Smooth muscle cell (in vitro differentiated cells): ENCODE measurements around the gene FBXW8. TPM values are rescaled to one million over a fixed set of nuclear protein-coding genes. Genes with fewer than 3 reads are reported as not detected.
A peak's percentile ranks its signal among the peaks of the same experiment; 100 is the strongest.

Source experiments
- DNase-seq: peaks from one replicate; lab custom pipeline; 2025; ENCODE audit not compliant: unreplicated experiment; lab: John Stamatoyannopoulos, UW
- H2AFZ ChIP-seq: fragments of 200-600 bp; sonication (generic); 2 replicates; pipeline ENCODE4 v1.6.0; 2016; ENCODE audit warnings: antibody characterized with exemption, low read depth, mild to moderate bottlenecking
- H3F3A ChIP-seq: fragments of 200-600 bp; sonication (generic); 2 replicates; pipeline ENCODE4 v1.6.0; 2017; ENCODE audit warnings: antibody characterized with exemption, low read depth
- H3K27ac ChIP-seq: fragments of 200-600 bp; sonication (generic); 2 replicates; pipeline ENCODE4 v1.5.1; 2016; ENCODE audit warnings: low read depth, mild to moderate bottlenecking
- H3K27me3 ChIP-seq: fragments of 200-600 bp; sonication (generic); 2 replicates; pipeline ENCODE4 v1.6.1; 2016; ENCODE audit warnings: low read depth, mild to moderate bottlenecking
- H3K36me3 ChIP-seq: fragments of 200-600 bp; sonication (generic); 2 replicates; pipeline ENCODE4 v1.5.1; 2016; ENCODE audit warnings: low read depth
- H3K4me1 ChIP-seq: fragments of 200-600 bp; sonication (generic); 2 replicates; pipeline ENCODE4 v1.5.1; 2016; ENCODE audit warnings: low read depth
- H3K4me2 ChIP-seq: fragments of 200-600 bp; sonication (generic); 2 replicates; pipeline ENCODE4 v1.6.0; 2016; ENCODE audit warnings: mild to moderate bottlenecking
- H3K4me3 ChIP-seq: fragments of 200-600 bp; sonication (generic); 2 replicates; pipeline ENCODE4 v1.5.1; 2016; ENCODE audit warnings: mild to moderate bottlenecking
- H3K79me2 ChIP-seq: fragments of 200-600 bp; sonication (generic); 2 replicates; pipeline ENCODE4 v1.6.0; 2016; ENCODE audit warnings: low read depth, mild to moderate bottlenecking
- H3K9ac ChIP-seq: fragments of 200-600 bp; sonication (generic); 2 replicates; pipeline ENCODE4 v1.6.0; 2016; ENCODE audit warnings: low read depth
- H3K9me3 ChIP-seq: fragments of 200-600 bp; sonication (generic); replicated peaks from 2 replicates; pipeline ENCODE4 v1.5.1; 2016; ENCODE audit warnings: low read depth
- H4K20me1 ChIP-seq: fragments of 200-600 bp; sonication (generic); 2 replicates; pipeline ENCODE4 v1.6.0; 2016; ENCODE audit warnings: low read depth
- WGBS: methylation state at CpG from one replicate; pipeline ENCODE4 v1.1.7; 2016; ENCODE audit warnings: low lambda C conversion rate; 5-methylcytosine and 5-hydroxymethylcytosine counted together
- polyA plus RNA-seq: library from polyadenylated mRNA; unstranded; fragments of >200 nt; fragmentation: Nextera tagmentation; extraction: Ambion mirVana; gene quantifications from 2 replicates; pipeline ENCODE4 v1.2.1, GENCODE V29; 2016
- total RNA-seq: library from RNA; depleted of rRNA; stranded (reverse); fragments of >200 nt; gene quantifications from 2 replicates; pipeline ENCODE4 v1.2.3, GENCODE V29; 2014
- TF ChIP-seq, protein P1 (sequence below): fragments of 200-600 bp; sonication (generic); IDR thresholded peaks from 2 replicates; pipeline ENCODE4 v1.5.1; 2017; ENCODE audit warnings: borderline replicate concordance, mild to moderate bottlenecking, antibody characterized with exemption; ENCODE audit not compliant: insufficient read depth, poor library complexity, severe bottlenecking

The FBXW8 gene
- total and polyA plus RNA-seq, 2 experiments from 2014 or later: 16.9 to 18.3 TPM

DNA sequence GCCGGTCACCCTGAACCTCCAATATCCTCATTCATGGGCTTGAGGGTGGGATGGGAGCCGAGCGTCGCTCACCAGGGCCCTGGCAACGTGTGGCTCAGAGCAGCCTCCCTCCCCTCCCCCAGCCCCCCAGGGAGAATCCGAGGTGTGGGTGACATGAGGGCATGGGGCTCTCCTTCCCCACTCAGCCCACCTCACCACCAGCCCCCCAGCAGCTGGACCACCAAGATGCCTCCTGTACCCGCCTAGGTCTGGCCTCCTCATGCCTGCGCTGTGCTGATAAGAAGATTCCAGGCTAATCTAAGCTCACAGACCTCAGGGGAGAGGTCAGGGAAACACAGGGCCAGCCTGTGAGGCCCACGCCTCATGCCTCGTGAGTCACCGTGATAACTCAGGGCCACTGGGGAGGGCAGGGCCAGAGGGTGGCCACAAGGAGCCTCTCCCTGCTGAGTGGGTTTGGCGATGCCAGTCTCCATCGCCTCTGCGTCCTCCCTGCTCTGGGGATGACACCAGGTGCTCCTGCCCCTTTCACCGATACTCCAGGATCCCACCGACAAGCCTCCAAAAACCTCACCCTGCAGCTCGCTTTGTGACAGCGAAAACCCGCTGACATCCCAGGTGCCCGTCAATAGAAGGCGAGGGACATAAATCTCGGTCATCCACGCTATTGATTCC is 131.6 kb downstream of the FBXW8 start:
- H3K27me3 ChIP-seq: no peaks in the 10 kb centered on the region
- TF ChIP-seq, protein P1, sequence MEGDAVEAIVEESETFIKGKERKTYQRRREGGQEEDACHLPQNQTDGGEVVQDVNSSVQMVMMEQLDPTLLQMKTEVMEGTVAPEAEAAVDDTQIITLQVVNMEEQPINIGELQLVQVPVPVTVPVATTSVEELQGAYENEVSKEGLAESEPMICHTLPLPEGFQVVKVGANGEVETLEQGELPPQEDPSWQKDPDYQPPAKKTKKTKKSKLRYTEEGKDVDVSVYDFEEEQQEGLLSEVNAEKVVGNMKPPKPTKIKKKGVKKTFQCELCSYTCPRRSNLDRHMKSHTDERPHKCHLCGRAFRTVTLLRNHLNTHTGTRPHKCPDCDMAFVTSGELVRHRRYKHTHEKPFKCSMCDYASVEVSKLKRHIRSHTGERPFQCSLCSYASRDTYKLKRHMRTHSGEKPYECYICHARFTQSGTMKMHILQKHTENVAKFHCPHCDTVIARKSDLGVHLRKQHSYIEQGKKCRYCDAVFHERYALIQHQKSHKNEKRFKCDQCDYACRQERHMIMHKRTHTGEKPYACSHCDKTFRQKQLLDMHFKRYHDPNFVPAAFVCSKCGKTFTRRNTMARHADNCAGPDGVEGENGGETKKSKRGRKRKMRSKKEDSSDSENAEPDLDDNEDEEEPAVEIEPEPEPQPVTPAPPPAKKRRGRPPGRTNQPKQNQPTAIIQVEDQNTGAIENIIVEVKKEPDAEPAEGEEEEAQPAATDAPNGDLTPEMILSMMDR: no peak
- DNase-seq: no peak
- H3K9me3 ChIP-seq: no peaks in the 10 kb centered on the region
- H3F3A ChIP-seq: no peaks in the 10 kb centered on the region
- H3K79me2 ChIP-seq: no peaks in the 10 kb centered on the region
- 61% methylated on average over 19 of the region's 23 CpGs for WGBS
- no peak overlapping the region for H3K9ac ChIP-seq
- no peak overlapping the region for H3K4me3 ChIP-seq
- H4K20me1 ChIP-seq: no peaks in the 10 kb centered on the region
- peaks cover 11% of the 10 kb centered on the region for H3K4me1 ChIP-seq
- peak overlapping the region; percentile 43 for H3K4me2 ChIP-seq
- no peak overlapping the region for H2AFZ ChIP-seq
- no peaks in the 10 kb centered on the region for H3K36me3 ChIP-seq
- H3K27ac ChIP-seq: no peak overlapping the region

DNA sequence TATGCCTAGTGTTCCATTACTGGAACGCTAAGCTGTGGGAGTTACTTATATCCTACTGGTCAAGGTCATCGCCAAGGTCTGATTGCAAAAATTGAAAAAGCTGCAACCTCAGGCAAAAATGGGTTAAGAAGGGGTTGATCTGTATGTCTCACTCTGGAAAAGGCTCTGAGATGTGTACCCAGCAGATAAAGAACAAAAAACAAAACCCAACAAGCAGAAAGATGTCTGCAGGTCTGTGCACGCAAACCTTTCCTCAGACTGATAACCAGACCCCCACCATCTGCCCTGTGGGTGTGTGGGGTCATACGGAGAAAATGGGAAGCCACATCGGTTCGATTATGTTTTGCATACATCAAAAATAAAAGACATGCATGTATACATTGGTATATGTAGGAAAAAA is 132.1 kb downstream of the FBXW8 start:
- no peaks in the 10 kb centered on the region for H4K20me1 ChIP-seq
- no peak overlapping the region for H3K4me3 ChIP-seq
- no peaks in the 10 kb centered on the region for H3F3A ChIP-seq
- H3K9ac ChIP-seq: no peak overlapping the region
- H3K4me2 ChIP-seq: peak overlapping the region; percentile 43
- no peaks in the 10 kb centered on the region for H3K36me3 ChIP-seq
- TF ChIP-seq, protein P1: no peak
- H3K79me2 ChIP-seq: no peaks in the 10 kb centered on the region
- peaks cover 11% of the 10 kb centered on the region for H3K4me1 ChIP-seq
- no peaks in the 10 kb centered on the region for H3K9me3 ChIP-seq
- H3K27me3 ChIP-seq: no peaks in the 10 kb centered on the region
- H2AFZ ChIP-seq: no peak overlapping the region
- H3K27ac ChIP-seq: no peak overlapping the region
- WGBS: 87% methylated on average over 6 of the region's 6 CpGs
- no peak for DNase-seq

DNA sequence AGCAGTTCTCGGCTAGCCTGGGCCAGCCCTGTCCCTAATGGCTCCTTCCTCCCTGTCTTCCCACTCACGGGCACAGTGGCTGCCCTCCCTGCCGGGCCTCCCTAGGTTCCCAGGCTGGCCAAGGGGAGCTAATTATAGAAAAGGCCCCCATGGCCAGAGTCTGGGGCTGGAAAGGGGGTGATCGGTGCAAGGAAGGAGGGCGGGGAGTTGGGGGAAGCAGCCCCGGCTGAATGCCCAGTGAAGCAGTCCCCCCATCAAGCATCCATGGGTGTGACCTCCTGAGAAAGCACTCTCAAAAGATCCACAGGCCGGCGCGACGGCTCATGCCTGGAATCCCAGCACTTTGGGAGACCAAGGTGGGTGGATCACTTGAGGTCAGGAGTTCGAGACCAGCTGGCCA is 133.6 kb downstream of the FBXW8 start:
- TF ChIP-seq, protein P1: no peak
- 95% methylated on average over 11 of the region's 11 CpGs for WGBS
- H3K4me1 ChIP-seq: peaks cover 11% of the 10 kb centered on the region
- no peaks in the 10 kb centered on the region for H4K20me1 ChIP-seq
- H3K9me3 ChIP-seq: no peaks in the 10 kb centered on the region
- no peaks in the 10 kb centered on the region for H3K79me2 ChIP-seq
- no peaks in the 10 kb centered on the region for H3F3A ChIP-seq
- no peak for DNase-seq
- no peaks in the 10 kb centered on the region for H3K36me3 ChIP-seq
- H3K4me2 ChIP-seq: no peak overlapping the region
- no peak overlapping the region for H3K4me3 ChIP-seq
- H3K27me3 ChIP-seq: no peaks in the 10 kb centered on the region
- no peak overlapping the region for H3K27ac ChIP-seq
- H2AFZ ChIP-seq: no peak overlapping the region
- no peak overlapping the region for H3K9ac ChIP-seq

DNA sequence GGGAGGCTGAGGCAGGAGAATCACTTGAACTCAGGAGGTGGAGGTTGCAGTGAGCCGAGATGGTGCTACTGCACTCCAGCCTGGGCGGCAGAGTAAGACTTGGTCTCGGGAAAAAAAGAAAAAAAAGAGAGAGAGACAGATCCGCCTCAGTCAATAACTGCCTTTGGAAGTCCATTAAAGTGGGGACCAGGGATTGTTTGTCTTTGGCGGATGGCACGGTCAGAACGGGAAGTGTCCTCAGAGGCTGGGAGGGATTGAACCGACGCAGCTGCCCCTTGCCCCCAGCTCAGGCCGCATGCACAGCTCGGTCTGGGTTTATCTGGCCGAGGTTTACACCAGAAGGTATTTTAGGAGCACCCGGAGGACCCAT is 134.0 kb downstream of the FBXW8 start:
- no peaks in the 10 kb centered on the region for H3K79me2 ChIP-seq
- no peak overlapping the region for H3K27ac ChIP-seq
- H3K36me3 ChIP-seq: no peaks in the 10 kb centered on the region
- no peak overlapping the region for H3K4me2 ChIP-seq
- H3K4me1 ChIP-seq: peaks cover 11% of the 10 kb centered on the region
- H4K20me1 ChIP-seq: no peaks in the 10 kb centered on the region
- H2AFZ ChIP-seq: no peak overlapping the region
- H3F3A ChIP-seq: no peaks in the 10 kb centered on the region
- TF ChIP-seq, protein P1: no peak
- 92% methylated on average over 12 of the region's 13 CpGs for WGBS
- H3K27me3 ChIP-seq: no peaks in the 10 kb centered on the region
- DNase-seq: no peak
- H3K4me3 ChIP-seq: no peak overlapping the region
- no peaks in the 10 kb centered on the region for H3K9me3 ChIP-seq
- no peak overlapping the region for H3K9ac ChIP-seq
